Kidney (tissue), 14 donors: ENCODE results near the gene ADISSP. TPM values are rescaled to one million over a fixed set of nuclear protein-coding genes. Genes with fewer than 3 reads are reported as not detected.
A peak's percentile ranks its signal among the peaks of the same experiment; 100 is the strongest.

Source experiments
- DNase-seq, 5 donors: peaks; one replicate each; pipeline ENCODE4 v3.0.0-alpha.2; 2013 to 2020
- FAIRE-seq: peaks from 2 replicates; lab custom pipeline; 2012; peaks lifted over from hg19 to GRCh38; lab: Jason Lieb, UNC
- H3K27ac ChIP-seq, 2 donors: one replicate each; pipeline ENCODE4 v1.7.0; 2013; ENCODE audit warnings: low read depth in 2 of 2, low read length in 2 of 2, inconsistent platforms in 1 of 2
- H3K27me3 ChIP-seq: one replicate; pipeline ENCODE4 v1.7.1; 2013; ENCODE audit warnings: low read length, inconsistent platforms; ENCODE audit not compliant: control insufficient read depth, insufficient read depth
- H3K36me3 ChIP-seq, 3 donors: one replicate each; pipeline versions ENCODE4 v1.7.0 to v1.7.1; 2013; ENCODE audit warnings: low read length in 3 of 3, control low read depth in 1 of 3, inconsistent platforms in 1 of 3; ENCODE audit not compliant: insufficient read depth in 3 of 3, control insufficient read depth in 2 of 3
- H3K4me1 ChIP-seq, 3 donors: one replicate each; pipeline versions ENCODE4 v1.7.0 to v1.7.1; 2013; ENCODE audit warnings: low read length in 3 of 3, inconsistent platforms in 1 of 3, low read depth in 1 of 3; ENCODE audit not compliant: control insufficient read depth in 2 of 3, insufficient read depth in 2 of 3
- H3K4me3 ChIP-seq, 3 donors: one replicate each; pipeline versions ENCODE4 v1.7.0 to v1.8.1; 2013; ENCODE audit warnings: low read length in 3 of 3, control low read depth in 1 of 3, inconsistent platforms in 1 of 3
- H3K9ac ChIP-seq, 3 donors: one replicate each; pipeline versions ENCODE4 v1.7.0 to v1.7.1; 2013; ENCODE audit warnings: low read length in 3 of 3, control low read depth in 1 of 3, inconsistent platforms in 1 of 3
- H3K9me3 ChIP-seq, 3 donors: one replicate each; pipeline versions ENCODE4 v1.7.0 to v1.7.1; 2013; ENCODE audit warnings: low read length in 3 of 3, control low read depth in 1 of 3, inconsistent platforms in 1 of 3; ENCODE audit not compliant: control insufficient read depth in 2 of 3, insufficient read depth in 1 of 3
- intact Hi-C: fragments of 100-400 bp; cut with DNase I; formaldehyde crosslinking; loops from one replicate; pipeline ENCODE4 v1.11.1; 2022
- polyA plus RNA-seq: library from polyadenylated mRNA; stranded (reverse); fragments of 350-450 nt; fragmentation: Illumina TruSeq; extraction: RNeasy Lipid Tissue Mini Kit (QIAGEN cat#74804); gene quantifications from one replicate; pipeline ENCODE4 v1.2.3, GENCODE V29; 2014; ENCODE audit warnings: low read depth, low replicate concordance; ENCODE audit not compliant: insufficient read depth
- total RNA-seq: library from RNA; stranded (reverse); fragmentation: NEBNext Ultra II Directional; extraction: Animal tissue kit (Norgen Biotek cat#: 25700); gene quantifications from one replicate; pipeline ENCODE4 v1.2.1, GENCODE V29; 2021
- TF ChIP-seq, protein P1 (sequence below): IDR thresholded peaks from 3 replicates; pipeline ENCODE4 v1.5.1; 2012; ENCODE audit warnings: mild to moderate bottlenecking, moderate library complexity, borderline replicate concordance; ENCODE audit not compliant: insufficient read depth; ENCODE audit errors: extremely low read depth
- donor health status: control.
- donor health status: control.
- donor health status: control.
- donor health status: control.
- donor health status: control.
- donor health status: DM: yes; HTN: yes; CAD: no.
- donor health status: Normal renal cell carcinoma (clear cell type).

ADISSP gene
- total and polyA plus RNA-seq, 2 donors from 2014 or later = 26.3 to 31.8 TPM

DNA sequence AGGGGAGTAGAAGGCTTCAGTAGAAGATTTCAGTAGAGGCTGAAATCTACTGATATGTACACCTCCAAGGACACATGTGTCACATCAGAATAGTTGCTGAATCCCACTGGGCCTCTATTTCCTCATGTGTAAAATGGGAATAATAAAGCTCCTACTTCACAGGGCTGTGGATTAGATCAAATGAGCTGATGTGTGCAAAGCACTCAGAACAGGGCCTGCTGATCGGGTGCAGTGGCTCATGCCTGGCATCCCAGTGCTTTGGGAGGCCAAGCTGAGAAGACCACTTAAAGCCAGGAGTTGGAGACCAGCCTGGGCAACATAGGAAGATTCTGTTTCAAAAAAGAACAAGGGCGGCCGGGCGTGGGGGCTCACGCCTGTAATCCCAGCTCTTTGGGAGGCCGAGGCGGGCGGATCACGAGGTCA is 44.7 kb upstream of the ADISSP start:
- Histone ChIP-seq H3K4me1 (peaks cover 0 to 26% (median 18%) of the 10 kb centered on the region in 3 donors), H3K4me3 (peak overlapping the region in 1 of 3 donors; percentile 52)
- DNase-seq = no peak

DNA sequence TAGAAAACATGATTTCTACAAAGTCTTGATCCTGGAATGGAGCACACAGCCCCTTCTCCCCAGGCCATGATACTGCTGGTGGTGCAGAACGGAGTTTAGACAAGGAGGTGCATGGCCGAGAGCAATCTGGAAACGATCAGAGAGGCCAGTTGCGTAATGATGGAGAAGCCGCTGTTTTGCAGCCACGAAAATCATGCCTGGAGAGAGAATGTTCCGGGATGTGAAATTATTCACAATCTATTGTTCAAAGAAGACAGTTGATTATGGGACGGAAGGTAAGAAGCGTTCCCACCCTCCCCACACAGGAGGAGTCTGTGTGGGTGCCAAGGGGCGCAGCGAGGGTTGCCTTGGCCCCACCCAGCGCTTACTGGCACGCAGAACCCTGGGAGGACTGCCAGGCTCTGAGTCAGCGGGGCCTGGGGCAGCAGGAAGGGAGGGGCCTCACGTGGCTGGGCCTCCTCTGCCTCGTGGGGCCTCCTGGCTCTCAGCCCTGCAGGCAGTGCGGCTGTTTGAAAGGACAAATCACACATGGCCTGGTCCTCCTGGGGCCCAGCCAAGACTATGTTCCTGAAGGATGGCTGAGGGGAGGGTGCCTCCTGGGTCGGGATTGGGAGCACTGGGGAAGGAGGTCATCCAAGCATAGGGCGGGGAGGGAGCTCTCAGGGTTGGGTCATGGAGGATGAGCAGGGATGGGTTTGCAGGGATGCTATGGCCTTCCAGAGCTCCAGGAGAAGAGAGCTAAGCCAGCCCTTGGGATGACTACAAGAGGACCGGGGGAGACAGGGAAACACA is 44.1 kb upstream of the ADISSP start:
- no peaks in the 10 kb centered on the region for H3K27me3 ChIP-seq
- H3K36me3 ChIP-seq = no peaks in the 10 kb centered on the region
- TF ChIP-seq, protein P1, sequence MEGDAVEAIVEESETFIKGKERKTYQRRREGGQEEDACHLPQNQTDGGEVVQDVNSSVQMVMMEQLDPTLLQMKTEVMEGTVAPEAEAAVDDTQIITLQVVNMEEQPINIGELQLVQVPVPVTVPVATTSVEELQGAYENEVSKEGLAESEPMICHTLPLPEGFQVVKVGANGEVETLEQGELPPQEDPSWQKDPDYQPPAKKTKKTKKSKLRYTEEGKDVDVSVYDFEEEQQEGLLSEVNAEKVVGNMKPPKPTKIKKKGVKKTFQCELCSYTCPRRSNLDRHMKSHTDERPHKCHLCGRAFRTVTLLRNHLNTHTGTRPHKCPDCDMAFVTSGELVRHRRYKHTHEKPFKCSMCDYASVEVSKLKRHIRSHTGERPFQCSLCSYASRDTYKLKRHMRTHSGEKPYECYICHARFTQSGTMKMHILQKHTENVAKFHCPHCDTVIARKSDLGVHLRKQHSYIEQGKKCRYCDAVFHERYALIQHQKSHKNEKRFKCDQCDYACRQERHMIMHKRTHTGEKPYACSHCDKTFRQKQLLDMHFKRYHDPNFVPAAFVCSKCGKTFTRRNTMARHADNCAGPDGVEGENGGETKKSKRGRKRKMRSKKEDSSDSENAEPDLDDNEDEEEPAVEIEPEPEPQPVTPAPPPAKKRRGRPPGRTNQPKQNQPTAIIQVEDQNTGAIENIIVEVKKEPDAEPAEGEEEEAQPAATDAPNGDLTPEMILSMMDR = no peak
- peaks cover 0 to 32% (median 23%) of the 10 kb centered on the region in 3 donors for H3K4me1 ChIP-seq
- H3K27ac ChIP-seq = peak overlapping the region; percentile 92 to 94
- H3K4me3 ChIP-seq = peak overlapping the region; percentile 37 to 64 (median 52)
- FAIRE-seq = peak; percentile 58
- intact Hi-C loops = no loop called here
- peak overlapping the region; percentile 10 to 74 (median 43) for H3K9ac ChIP-seq
- peak; percentile 84 to 100 (median 90) for DNase-seq
- no peaks in the 10 kb centered on the region for H3K9me3 ChIP-seq

More for the DNA sequence above, 44.7 kb upstream of the ADISSP start:
- Histone ChIP-seq H3K27me3 (no peaks in the 10 kb centered on the region), H3K27ac (peak overlapping the region; percentile 92 to 94), H3K36me3 (no peaks in the 10 kb centered on the region), H3K9ac (peak overlapping the region in 2 of 3 donors; percentile 10 to 68), H3K9me3 (no peaks in the 10 kb centered on the region)
- TF ChIP-seq, protein P1 = no peak
- intact Hi-C loops = no loop called here
- no peak for FAIRE-seq

DNA sequence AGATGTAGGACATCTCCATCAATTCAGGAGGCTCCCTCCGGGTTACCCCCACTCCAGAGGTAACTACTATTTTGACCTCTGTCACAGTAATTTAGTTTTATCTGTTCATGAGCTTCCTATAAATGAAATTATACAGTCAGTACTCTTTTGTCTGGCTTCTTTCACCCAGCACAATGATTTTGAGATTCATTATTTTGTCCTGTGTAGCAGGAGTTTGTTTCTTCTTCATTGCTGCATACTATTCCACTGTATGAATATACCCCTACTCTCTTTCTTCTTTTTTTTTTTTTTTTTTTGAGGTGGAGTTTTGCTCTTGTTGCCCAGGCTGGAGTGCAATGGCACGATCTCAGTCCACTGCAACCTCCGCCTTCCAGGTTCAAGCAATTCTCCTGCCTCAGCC is 41.0 kb upstream of the ADISSP start:
- Histone ChIP-seq H3K9ac (peak overlapping the region in 1 of 3 donors; percentile 28), H3K4me1 (peaks cover 0 to 37% (median 23%) of the 10 kb centered on the region in 3 donors), H3K4me3 (no peak overlapping the region), H3K27me3 (no peaks in the 10 kb centered on the region), H3K27ac (peak overlapping the region; percentile 90 to 99), H3K36me3 (peaks cover 0 to under 1% (median 0%) of the 10 kb centered on the region in 3 donors), H3K9me3 (no peaks in the 10 kb centered on the region)
- intact Hi-C loops = no loop called here
- DNase-seq = no peak
- TF ChIP-seq, protein P1 = no peak
- FAIRE-seq = no peak
